ENCODE results near the gene LRP2. TPM values are rescaled to one million over a fixed set of nuclear protein-coding genes. Genes with fewer than 3 reads are reported as not detected.

Gene LRP2
- total and polyA plus RNA-seq, 2 experiments from 2014 or later = 0.68 to 2.7 TPM

GRCh38 chr2:169336695-169337094 lies 25.6 kb downstream of the LRP2 start (continued):
- TF ChIP-seq ETS1 (IDR thresholded peaks at IDR 0.05) (no peak), STAT1 (IDR thresholded peaks at IDR 0.05; ENCODE audit: unreplicated experiment) (no peak)

- no peak for TF ChIP-seq POLR2AphosphoS5 (IDR thresholded peaks at IDR 0.05; ENCODE audit: low read depth)
- TF ChIP-seq CREB1 (CRISPR knock-in tag; IDR thresholded peaks at IDR 0.05; ENCODE audit: low read depth) = no peak
- no peak for TF ChIP-seq EZH2phosphoT487 (IDR thresholded peaks at IDR 0.05; ENCODE audit: unreplicated experiment)
- no peak for TF ChIP-seq CTCF (conservative IDR thresholded peaks at IDR 0.05; ENCODE audit: low read depth in 2 of 2)
- TF ChIP-seq NANOG (IDR thresholded peaks at IDR 0.05; ENCODE audit: borderline replicate concordance) = no peak
- no peak for ATAC-seq
- Histone ChIP-seq H3K4me2 (no peak overlapping the region), H4K20me1 (replicated peaks; ENCODE audit: insufficient read depth) (no peaks in the 10 kb centered on the region), H3K79me2 (replicated peaks; ENCODE audit: insufficient read depth) (no peaks in the 10 kb centered on the region), H3K27me3 (ENCODE audit: insufficient read depth) (no peaks in the 10 kb centered on the region), H3K4me3 (no peak overlapping the region), H3K27ac (ENCODE audit: low read depth) (no peak overlapping the region), H3K36me3 (ENCODE audit: insufficient read depth) (no peaks in the 10 kb centered on the region), H2AFZ (no peak overlapping the region), H3K9me2 (ENCODE audit: insufficient read depth) (no peaks in the 10 kb centered on the region), H3K4me1 (ENCODE audit: insufficient read depth) (no peaks in the 10 kb centered on the region), H3F3A (replicated peaks; ENCODE audit: low read depth) (no peaks in the 10 kb centered on the region)
- no peaks in the 10 kb centered on the region for H3K27me3 Mint-ChIP-seq (ENCODE audit: insufficient read depth, low read depth, poor library complexity)
- H3K36me3 Mint-ChIP-seq (ENCODE audit: low read depth) = peaks cover 8% of the 10 kb centered on the region; the same call in 2 of the 3 replicates
- H3K27ac Mint-ChIP-seq = no peak overlapping the region
- DNase-seq (ENCODE audit: low spot score) = no peak
- peaks cover 11% of the 10 kb centered on the region for H3K9me3 Mint-ChIP-seq
- H3K4me1 Mint-ChIP-seq = no peaks in the 10 kb centered on the region
- H3K4me3 Mint-ChIP-seq = no peak overlapping the region
Observed at GRCh38 chr2:169330555-169331198, 31.7 kb downstream of the LRP2 start.

- no peak for ATAC-seq
- no peak for TF ChIP-seq JUNB (IDR thresholded peaks at IDR 0.05; ENCODE audit: unreplicated experiment)
- TF ChIP-seq ZNF114 (CRISPR knock-in tag; IDR thresholded peaks at IDR 0.05) = no peak
- no peak for TF ChIP-seq ZNF331 (CRISPR knock-in tag; IDR thresholded peaks at IDR 0.05; ENCODE audit: low read depth)
Observed at GRCh38 chr2:169329688-169330554, 32.4 kb downstream of the LRP2 start.

More at GRCh38 chr2:169329688-169330554, 32.4 kb downstream of the LRP2 start:
- no peaks in the 10 kb centered on the region for H3K79me2 ChIP-seq (replicated peaks; ENCODE audit: insufficient read depth)
- no peak overlapping the region for H3K4me3 ChIP-seq
- H3K4me2 ChIP-seq = no peak overlapping the region
- H3K27me3 ChIP-seq (ENCODE audit: insufficient read depth) = no peaks in the 10 kb centered on the region
- Mint-ChIP-seq H3K9me3 (peaks cover 15% of the 10 kb centered on the region), H3K4me1 (no peaks in the 10 kb centered on the region), H3K27ac (no peak overlapping the region), H3K4me3 (no peak overlapping the region), H3K27me3 (ENCODE audit: insufficient read depth, low read depth, poor library complexity) (no peaks in the 10 kb centered on the region), H3K36me3 (ENCODE audit: low read depth) (peaks cover 11% of the 10 kb centered on the region; the same call in 2 of the 3 replicates)
- no peaks in the 10 kb centered on the region for H3K36me3 ChIP-seq (ENCODE audit: insufficient read depth)
- no peak for DNase-seq (ENCODE audit: low spot score)
- H2AFZ ChIP-seq = no peak overlapping the region
- no peak overlapping the region for H3K27ac ChIP-seq (ENCODE audit: low read depth)
- no peaks in the 10 kb centered on the region for H3K4me1 ChIP-seq (ENCODE audit: insufficient read depth)
- H3F3A ChIP-seq (replicated peaks; ENCODE audit: low read depth) = no peaks in the 10 kb centered on the region
- H3K9me2 ChIP-seq (ENCODE audit: insufficient read depth) = no peaks in the 10 kb centered on the region
- H4K20me1 ChIP-seq (replicated peaks; ENCODE audit: insufficient read depth) = no peaks in the 10 kb centered on the region

Data from GM23338 (cell line).